ENCODE results near the gene TMEM82.

Gene TMEM82

DNA sequence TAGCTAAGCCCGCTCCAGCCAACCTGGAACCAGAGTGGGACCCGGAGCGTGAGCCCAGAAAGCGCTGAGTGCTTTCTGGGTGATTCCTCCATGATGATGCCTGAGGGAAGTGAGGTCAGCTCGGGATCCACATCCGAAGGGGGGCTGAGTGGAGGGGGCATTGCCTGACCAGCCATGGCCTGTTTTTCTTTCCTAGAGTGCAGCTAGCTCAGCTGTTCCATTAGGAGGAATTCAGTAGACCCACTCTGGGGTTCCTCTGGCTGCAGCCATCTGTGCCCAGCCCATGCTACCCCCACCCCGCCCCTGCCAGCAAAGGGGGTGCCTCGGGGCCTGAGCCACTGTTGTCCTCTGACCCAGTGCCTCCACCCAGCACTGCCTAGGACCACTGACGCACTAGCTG is 15.8 kb upstream of the TMEM82 start:
- Histone ChIP-seq H3K4me3 (ENCODE audit: severe bottlenecking) (no peak overlapping the region), H3K4me1 (ENCODE audit: insufficient read depth, poor library complexity, severe bottlenecking) (no peaks in the 10 kb centered on the region), H3K9me3 (ENCODE audit: severe bottlenecking) (no peaks in the 10 kb centered on the region), H3K27ac (ENCODE audit: poor library complexity, severe bottlenecking) (no peak overlapping the region), H3K27me3 (ENCODE audit: insufficient read depth, poor library complexity, severe bottlenecking) (no peaks in the 10 kb centered on the region), H3K36me3 (ENCODE audit: low read depth) (peaks cover 33% of the 10 kb centered on the region)
- TF ChIP-seq, protein P1, sequence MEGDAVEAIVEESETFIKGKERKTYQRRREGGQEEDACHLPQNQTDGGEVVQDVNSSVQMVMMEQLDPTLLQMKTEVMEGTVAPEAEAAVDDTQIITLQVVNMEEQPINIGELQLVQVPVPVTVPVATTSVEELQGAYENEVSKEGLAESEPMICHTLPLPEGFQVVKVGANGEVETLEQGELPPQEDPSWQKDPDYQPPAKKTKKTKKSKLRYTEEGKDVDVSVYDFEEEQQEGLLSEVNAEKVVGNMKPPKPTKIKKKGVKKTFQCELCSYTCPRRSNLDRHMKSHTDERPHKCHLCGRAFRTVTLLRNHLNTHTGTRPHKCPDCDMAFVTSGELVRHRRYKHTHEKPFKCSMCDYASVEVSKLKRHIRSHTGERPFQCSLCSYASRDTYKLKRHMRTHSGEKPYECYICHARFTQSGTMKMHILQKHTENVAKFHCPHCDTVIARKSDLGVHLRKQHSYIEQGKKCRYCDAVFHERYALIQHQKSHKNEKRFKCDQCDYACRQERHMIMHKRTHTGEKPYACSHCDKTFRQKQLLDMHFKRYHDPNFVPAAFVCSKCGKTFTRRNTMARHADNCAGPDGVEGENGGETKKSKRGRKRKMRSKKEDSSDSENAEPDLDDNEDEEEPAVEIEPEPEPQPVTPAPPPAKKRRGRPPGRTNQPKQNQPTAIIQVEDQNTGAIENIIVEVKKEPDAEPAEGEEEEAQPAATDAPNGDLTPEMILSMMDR (IDR thresholded peaks at IDR 0.05; ENCODE audit: poor library complexity, severe bottlenecking): no peak
- DNase-seq (ENCODE audit: low spot score) (peak; percentile 54), ATAC-seq (ENCODE audit: low read depth) (no peak)

DNA sequence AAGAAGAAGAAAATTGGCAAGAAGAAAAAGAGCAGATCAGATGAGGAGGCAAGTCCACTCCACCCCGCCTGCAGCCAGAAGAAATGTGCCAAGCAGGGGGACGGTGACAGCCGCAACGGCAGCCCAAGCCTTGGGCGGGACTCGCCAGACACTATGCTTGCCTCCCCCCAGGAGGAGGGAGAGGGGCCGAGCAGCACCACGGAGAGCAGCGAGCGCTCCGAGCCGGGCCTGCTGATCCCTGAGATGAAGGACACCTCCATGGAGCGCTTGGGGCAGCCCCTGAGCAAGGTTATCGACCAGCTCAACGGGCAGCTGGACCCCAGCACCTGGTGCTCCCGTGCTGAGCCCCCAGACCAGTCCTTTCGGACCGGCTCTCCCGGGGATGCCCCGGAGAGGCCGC is 15.3 kb upstream of the TMEM82 start:
- TF ChIP-seq, protein P1 (IDR thresholded peaks at IDR 0.05; ENCODE audit: poor library complexity, severe bottlenecking): no peak

DNA sequence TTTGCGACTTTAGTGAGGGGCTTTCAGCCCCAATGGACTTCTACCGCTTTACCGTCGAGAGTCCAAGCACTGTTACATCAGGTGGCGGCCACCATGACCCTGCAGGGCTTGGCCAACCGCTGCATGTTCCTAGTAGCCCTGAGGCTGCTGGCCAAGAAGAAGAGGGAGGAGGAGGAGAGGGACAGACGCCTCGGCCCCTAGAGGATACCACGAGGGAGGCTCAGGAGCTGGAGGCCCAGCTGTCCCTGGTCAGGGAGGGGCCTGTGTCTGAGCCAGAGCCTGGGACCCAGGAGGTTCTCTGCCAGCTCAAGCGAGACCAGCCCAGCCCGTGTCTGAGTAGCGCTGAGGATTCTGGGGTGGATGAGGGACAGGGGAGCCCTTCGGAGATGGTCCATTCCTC is 14.9 kb upstream of the TMEM82 start:
- no peak overlapping the region for H3K27ac ChIP-seq (ENCODE audit: poor library complexity, severe bottlenecking)
- TF ChIP-seq, protein P1 (IDR thresholded peaks at IDR 0.05; ENCODE audit: poor library complexity, severe bottlenecking): no peak
- peaks cover 33% of the 10 kb centered on the region for H3K36me3 ChIP-seq (ENCODE audit: low read depth)
- DNase-seq (ENCODE audit: low spot score): peak; percentile 37
- H3K4me3 ChIP-seq (ENCODE audit: severe bottlenecking): no peak overlapping the region
- H3K9me3 ChIP-seq (ENCODE audit: severe bottlenecking): no peaks in the 10 kb centered on the region
- no peak for ATAC-seq (ENCODE audit: low read depth)
- H3K27me3 ChIP-seq (ENCODE audit: insufficient read depth, poor library complexity, severe bottlenecking): no peaks in the 10 kb centered on the region
- no peaks in the 10 kb centered on the region for H3K4me1 ChIP-seq (ENCODE audit: insufficient read depth, poor library complexity, severe bottlenecking)

More for the DNA sequence above, 15.3 kb upstream of the TMEM82 start:
- Histone ChIP-seq H3K36me3 (ENCODE audit: low read depth) (peaks cover 33% of the 10 kb centered on the region), H3K27ac (ENCODE audit: poor library complexity, severe bottlenecking) (no peak overlapping the region), H3K4me1 (ENCODE audit: insufficient read depth, poor library complexity, severe bottlenecking) (no peaks in the 10 kb centered on the region), H3K9me3 (ENCODE audit: severe bottlenecking) (no peaks in the 10 kb centered on the region), H3K4me3 (ENCODE audit: severe bottlenecking) (no peak overlapping the region), H3K27me3 (ENCODE audit: insufficient read depth, poor library complexity, severe bottlenecking) (no peaks in the 10 kb centered on the region)
- ATAC-seq (ENCODE audit: low read depth) (no peak), DNase-seq (ENCODE audit: low spot score) (peak; percentile 48)

DNA sequence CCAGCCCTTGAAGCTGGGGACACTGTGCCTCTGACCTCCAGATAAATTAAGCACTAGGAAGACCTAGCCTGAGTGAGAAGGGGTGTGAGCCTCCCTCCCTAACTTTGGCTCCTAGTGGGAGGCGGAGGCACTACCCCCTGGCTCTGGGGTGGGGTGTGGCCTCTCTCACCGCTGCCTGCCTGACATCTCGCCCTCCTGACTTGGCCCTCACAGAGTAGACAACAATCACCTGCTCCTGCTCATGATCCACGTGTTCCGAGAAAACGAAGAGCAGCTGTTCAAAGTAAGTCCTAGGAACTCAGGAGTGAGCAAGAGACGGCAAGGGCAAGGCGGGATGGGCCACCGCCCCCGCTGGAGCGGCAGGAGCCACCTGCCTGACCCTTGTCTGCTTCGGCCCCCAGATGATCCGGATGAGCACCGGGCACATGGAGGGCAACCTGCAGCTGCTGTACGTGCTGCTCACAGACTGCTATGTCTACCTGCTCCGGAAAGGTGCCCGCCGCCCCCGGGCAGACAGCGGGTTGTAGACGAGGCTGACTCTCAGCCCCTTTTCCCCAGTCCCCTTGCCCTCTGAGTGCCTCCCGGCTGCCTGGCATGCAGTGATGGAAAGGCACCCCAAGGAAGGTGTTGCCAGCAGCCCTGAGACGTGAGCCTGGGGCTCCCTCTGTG is 14.3 kb upstream of the TMEM82 start:
- no peaks in the 10 kb centered on the region for H3K9me3 ChIP-seq (ENCODE audit: severe bottlenecking)
- no peak for ATAC-seq (ENCODE audit: low read depth)
- no peaks in the 10 kb centered on the region for H3K27me3 ChIP-seq (ENCODE audit: insufficient read depth, poor library complexity, severe bottlenecking)
- H3K4me1 ChIP-seq (ENCODE audit: insufficient read depth, poor library complexity, severe bottlenecking): no peaks in the 10 kb centered on the region
- no peak overlapping the region for H3K4me3 ChIP-seq (ENCODE audit: severe bottlenecking)
- TF ChIP-seq, protein P1 (IDR thresholded peaks at IDR 0.05; ENCODE audit: poor library complexity, severe bottlenecking): no peak
- peak; percentile 54 for DNase-seq (ENCODE audit: low spot score)
- no peak overlapping the region for H3K27ac ChIP-seq (ENCODE audit: poor library complexity, severe bottlenecking)
- peaks cover 33% of the 10 kb centered on the region for H3K36me3 ChIP-seq (ENCODE audit: low read depth)

DNA sequence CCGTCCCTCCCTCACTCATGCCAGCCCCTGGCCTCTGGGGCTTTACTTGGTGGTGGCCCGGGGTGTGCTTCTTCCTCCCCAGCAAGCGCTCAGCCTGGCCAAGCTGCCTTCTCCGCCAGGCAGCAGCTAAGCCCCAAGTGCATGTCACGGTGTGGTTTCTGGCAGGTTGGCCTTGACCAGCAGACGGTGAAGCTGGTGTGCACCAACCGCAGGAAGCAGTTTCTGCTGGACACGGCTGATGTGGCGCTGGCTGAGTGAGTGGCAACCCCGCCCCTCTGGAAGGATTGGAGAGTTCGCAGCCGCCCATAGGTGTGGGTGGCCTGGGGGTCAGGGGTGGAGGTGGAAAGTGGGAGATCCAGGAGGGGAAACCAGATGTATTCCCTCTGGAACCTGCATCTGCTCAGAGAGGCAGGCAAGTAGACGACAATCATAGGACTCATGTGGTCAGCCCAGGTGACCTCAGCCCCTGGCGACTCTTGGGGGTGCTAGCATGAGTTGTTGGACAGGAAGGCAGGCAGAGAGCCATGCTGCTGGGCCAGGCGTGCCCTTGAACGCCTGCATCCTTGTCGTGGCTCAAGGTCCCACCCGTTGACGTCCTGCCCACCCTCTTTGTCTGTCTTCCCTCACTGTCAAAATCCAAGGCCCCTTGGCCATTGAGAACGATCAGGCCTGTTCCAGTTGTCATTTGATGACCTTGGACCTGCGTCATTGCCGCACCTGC is 13.2 kb upstream of the TMEM82 start:
- TF ChIP-seq, protein P1 (IDR thresholded peaks at IDR 0.05; ENCODE audit: poor library complexity, severe bottlenecking): no peak
- no peaks in the 10 kb centered on the region for H3K4me1 ChIP-seq (ENCODE audit: insufficient read depth, poor library complexity, severe bottlenecking)
- H3K27me3 ChIP-seq (ENCODE audit: insufficient read depth, poor library complexity, severe bottlenecking): no peaks in the 10 kb centered on the region
- no peak overlapping the region for H3K4me3 ChIP-seq (ENCODE audit: severe bottlenecking)
- ATAC-seq (ENCODE audit: low read depth): no peak
- no peaks in the 10 kb centered on the region for H3K9me3 ChIP-seq (ENCODE audit: severe bottlenecking)
- peak; percentile 51 for DNase-seq (ENCODE audit: low spot score)
- H3K27ac ChIP-seq (ENCODE audit: poor library complexity, severe bottlenecking): no peak overlapping the region
- H3K36me3 ChIP-seq (ENCODE audit: low read depth): peaks cover 38% of the 10 kb centered on the region
